ENCODE measurements around the gene ADAMTSL5.
"Not testable (repeated sequence)": the region's sequence is repeated elsewhere in the genome, so short reads cannot be mapped to it uniquely, and the experiment has no call there.

ADAMTSL5 gene

DNA sequence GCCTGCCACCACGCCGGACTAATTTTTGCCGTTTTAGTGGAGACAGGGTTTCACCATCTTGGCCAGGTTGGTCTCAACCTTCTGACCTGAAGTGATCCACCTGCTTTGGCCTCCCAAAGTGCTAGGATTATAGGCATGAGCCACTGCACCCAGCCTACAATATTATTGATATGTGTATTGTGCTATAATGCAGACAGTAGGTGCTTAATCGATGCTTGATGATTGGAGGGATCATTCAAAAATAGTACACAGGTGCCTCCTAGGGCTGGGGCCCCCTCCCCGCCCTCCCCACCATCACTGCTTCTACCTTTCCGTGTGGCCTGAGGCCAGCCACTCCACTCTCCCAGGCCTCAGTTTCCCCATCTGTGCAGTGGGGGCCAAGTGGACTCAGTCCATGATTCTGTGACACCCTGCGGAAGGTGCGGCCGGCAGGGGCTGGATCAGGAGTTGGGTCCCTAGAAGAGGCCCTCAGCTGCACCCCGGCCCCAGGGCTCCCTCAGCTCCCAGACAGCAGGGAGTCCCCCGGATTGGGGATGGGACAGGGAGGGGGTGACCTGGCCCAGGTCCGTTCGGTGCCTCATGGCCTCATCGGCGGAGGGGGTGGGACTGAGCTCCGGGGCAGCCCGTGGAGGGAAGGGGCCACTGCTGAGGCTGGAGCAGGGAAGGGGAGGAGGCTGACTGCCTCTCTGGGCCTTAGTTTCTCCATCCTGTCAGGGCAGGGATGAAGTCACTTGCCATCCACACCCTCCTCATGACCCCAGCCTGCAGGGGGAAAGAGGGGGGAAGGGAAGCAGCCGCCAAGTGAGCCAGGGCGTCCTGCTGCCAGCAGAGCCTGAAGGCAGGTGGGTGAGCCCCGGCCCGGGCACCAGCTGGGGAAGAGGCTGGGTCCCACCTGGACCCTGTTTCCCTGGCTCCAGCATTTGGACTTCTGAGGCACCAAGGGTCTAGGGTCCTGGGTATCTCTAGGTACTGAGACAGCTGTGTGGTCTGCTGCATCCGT, 1.2 kb downstream of the ADAMTSL5 start:
- DNase-seq, result no peak

- no peak for DNase-seq
Measured at GRCh38 chr19:1510807-1511206, 2.0 kb downstream of the ADAMTSL5 start.

DNA sequence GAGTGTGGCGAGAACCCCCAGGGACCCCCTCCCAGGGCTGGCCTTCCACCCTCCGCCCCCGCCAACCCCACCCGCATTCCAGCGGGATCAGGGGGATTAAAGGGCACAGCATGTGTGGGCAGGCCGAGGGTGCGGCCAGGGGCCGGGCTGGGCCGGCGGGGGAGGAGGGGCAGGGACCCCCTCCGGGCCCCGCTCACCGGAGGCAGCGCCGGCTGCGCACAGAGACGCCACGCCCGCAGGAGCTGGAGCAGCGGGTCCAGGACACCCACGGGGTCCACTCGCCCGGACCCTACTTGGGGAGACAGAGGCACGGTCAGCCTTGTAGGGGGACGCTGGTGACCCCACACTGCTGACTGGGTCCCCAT, 2.4 kb downstream of the ADAMTSL5 start:
- no peak for DNase-seq

GRCh38 chr19:1509602-1510441, 3.0 kb downstream of the ADAMTSL5 start:
- no peak for DNase-seq

GRCh38 chr19:1508507-1508856, 4.3 kb downstream of the ADAMTSL5 start:
- DNase-seq, result no peak

DNA sequence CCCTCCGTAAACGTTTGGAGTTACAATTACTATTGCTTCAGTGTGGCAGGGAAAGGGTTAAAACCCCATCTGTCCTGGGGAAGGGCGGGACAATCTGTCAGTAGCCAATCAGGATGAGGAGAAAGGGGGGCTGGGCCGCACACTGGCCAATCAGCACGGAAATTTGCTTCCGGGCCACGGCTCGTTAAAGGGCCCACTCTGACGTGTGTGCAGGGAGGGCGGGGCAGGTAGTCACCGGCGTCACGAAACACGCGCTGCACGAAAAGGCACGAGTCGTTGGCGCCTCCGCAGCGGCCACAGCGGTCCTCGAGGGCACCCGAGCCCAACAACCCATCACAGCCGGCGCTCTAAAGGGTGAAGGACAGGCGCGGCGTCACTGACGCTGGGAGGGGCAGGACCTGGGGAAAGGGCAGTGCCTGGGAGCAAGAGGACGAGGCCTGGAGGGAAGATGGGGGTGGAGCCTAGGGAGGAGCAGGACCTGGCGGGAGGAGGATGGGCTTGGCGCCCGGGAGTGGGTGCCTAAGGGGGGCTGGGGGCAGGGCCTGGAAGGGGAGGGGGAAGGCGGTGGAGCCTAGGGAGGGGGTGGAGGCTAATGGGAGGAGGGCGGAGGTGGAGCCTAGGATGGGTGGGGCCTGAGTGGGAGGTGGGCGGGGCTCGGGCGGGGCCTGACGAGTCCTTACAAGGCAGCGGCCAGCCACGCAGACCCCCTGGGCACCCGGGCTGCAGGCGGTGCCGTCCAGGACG, 4.9 kb downstream of the ADAMTSL5 start:
- peak; percentile 91 for DNase-seq

- no peak for DNase-seq
Measured at GRCh38 chr19:1507192-1507660, 5.6 kb downstream of the ADAMTSL5 start.

GRCh38 chr19:1505991-1506881, 6.6 kb downstream of the ADAMTSL5 start:
- DNase-seq, result no peak

GRCh38 chr19:1505012-1505411, 7.8 kb downstream of the ADAMTSL5 start:
- DNase-seq, result no peak

DNA sequence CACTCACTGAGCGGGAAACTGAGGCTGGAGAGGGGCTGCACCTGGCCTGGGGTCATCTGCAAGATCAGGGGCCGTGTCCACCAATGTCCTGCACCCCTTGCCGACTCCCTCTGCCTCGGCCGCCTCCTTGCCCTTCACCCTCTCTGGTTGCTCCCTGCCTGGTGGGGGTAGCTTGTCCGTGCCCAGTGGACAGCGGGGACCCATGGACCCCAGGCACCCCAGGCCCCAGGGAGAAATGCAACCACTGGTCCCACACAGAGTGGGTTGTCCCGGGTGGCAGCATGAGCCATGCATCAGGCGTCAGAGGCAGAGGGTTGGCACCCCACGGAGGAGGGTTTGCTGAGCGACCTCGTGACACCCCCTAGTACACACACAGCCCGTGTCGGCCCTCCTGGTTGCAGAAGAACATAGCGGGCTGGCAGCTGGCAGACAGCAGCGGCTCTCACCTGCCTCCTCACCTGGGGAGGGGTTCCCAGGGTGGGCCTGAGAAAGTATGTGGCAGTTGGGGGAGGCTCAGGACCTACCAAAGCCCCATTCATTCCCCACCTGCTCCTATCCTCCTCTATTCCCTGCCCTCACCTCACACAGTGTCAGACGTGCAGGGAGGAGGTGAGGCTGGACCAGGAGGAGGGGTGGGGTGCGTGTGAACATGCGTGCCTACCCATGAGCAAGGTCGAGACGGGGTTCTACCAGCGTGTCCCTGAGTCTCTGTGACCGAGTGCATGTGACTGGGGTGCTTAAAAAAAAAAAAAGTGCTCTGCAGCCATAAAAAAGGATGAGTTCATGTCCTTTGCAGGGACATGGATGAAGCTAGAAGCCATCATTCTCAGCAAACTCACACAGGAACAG, 8.7 kb downstream of the ADAMTSL5 start:
- DNase-seq, result no peak

GRCh38 chr19:1503089-1503924, 9.5 kb downstream of the ADAMTSL5 start:
- DNase-seq, result peak; percentile 39

DNA sequence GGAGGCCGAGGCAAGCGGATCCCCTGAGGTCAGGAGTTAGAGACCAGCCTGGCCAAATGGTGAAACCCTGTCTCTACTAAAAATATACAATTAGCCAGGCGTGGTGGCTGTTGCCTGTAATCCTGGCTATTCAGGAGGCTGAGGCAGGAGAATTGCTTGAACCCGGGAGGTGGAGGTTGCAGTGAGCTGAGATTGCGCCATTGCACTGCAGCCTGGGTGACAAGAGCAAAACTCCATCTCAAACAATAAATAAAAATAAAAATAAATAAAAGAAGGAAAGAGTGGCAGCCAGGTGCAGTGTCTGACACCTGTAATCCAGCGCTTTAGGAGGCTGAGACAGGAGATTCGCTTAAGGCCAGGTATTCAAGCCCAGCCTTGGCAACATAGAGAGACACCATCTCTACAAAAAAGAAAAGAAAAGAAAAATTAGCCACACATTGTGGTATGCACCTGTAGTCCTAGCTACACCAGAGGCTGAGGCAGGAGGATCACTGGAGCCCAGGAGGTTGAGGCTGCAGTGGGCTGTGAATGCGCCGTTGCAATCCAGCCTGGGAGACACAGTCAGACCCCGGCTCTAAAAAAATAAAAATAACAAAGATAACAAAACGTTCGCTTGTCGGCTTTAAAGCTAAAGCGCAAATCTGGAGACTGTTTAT, 10.3 kb downstream of the ADAMTSL5 start:
- DNase-seq, result no peak

- DNase-seq, result no peak
Measured at GRCh38 chr19:1501200-1501595, 11.6 kb downstream of the ADAMTSL5 start.

DNA sequence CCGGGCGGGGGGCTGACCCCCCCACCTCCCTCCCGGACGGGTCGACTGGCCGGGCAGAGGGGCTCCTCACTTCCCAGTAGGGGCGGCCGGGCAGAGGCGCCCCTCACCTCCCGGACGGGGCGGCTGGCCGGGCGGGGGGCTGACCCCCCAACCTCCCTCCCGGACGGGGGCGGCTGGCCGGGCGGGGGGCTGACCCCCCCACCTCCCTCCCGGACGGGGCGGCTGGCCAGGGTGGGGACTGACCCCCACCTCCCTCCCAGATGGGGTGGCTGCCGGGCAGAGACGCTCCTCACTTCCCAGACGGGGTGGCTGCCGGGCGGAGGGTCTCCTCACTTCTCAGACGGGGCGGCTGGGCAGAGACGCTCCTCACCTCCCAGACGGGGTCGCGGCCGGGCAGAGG, 13.6 kb downstream of the ADAMTSL5 start:
- DNase-seq, result not testable (repeated sequence)

- DNase-seq, result no peak
Measured at GRCh38 chr19:1497578-1498235, 15.1 kb downstream of the ADAMTSL5 start.

DNA sequence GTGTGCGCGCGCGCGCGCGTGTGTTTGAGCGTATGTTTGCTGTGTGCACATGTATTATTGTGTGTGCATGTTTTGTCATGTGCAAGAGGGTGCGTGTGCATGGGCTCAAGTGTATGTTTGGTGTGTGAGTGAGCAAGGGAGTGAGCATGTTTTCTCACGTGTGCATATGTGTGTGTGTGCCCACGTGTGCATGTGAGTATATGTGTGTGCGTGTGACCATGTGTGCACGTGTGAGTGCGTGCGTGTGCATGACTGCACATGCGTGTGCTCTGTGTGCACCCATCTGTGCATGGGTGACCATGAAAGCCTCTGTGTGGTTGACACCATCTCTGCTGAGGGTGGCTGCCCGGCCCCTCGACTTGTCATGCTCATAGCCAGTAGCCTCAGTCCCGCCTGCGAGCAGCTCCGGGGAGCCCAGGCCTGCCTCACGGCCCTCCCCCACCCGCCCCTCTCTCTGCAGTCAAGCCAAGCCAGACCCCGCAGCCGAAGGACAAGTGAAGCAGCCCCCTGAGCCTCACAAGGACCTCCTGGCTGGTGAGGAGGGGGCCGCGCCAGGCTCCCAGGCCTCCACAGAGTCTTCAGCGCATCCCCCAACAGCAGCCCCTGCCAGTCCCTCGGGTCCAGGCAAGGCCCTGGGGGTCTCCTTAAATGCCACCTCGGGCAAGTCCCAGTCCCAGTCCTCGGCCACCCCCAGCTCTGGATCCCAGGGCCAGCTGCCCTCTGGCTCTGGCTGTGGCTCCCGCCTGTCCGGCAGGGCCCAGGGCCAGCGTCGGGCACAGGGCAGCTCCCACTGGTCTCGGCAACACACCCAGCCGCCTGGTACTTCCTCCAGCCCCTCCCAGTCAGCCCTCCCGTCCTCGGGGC, 15.9 kb downstream of the ADAMTSL5 start:
- no peak for DNase-seq

DNA sequence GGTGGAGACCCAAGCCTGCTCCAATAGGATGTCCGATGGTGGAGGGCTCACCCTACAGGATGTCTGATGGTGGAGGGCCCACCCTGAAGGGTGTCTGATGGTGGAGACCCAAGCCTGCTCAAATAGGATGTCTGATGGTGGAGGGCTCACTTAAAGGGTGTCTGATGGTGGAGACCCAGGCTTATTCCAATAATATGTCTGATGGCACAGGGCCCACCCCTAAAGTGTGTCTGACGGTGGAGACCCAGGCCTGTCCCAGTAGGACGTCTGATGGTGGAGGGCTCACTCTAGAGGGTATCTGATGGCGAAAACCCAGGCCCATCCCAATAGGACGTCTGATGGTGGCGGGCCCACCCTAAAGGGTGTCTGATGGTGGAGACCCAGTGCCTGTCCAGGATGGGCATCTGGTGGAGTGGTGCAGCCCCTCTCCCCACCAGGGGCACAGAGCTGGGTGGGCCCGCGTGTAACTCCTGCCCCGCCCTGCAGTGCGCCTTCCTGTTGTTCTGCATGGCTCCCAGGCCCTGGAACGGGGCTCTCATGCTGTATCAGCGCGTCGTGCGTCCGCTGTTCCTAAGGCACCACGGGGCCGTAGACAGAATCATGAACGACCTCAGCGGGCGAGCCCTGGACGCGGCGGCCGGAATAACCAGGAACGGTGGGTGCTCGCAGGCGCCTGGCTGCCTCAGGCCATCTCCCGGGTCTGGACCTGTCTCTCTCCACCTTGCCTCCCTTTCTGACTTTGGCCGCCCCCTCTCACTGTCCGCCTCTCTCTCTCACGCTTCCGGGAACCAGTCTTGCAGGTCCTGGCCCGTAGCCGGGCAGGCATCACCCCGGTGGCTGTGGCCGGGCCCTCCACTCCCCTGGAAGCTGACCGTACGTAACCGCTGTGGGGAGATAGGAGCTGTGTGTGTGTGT, 16.8 kb downstream of the ADAMTSL5 start:
- no peak for DNase-seq
